Activated T-helper 1 cell treated with Interleukin-2 at 50 U/mL for 16 hours (primary cell): ENCODE data around the gene GPALPP1.
"Not testable (repeated sequence)": the region's sequence is repeated elsewhere in the genome, so short reads cannot be mapped to it uniquely, and the experiment has no call there.

Source experiments
- DNase-seq: peaks from one replicate; pipeline ENCODE4 v3.0.0-alpha.2; 2020; ENCODE audit warnings: low read depth

Gene GPALPP1, protein sequence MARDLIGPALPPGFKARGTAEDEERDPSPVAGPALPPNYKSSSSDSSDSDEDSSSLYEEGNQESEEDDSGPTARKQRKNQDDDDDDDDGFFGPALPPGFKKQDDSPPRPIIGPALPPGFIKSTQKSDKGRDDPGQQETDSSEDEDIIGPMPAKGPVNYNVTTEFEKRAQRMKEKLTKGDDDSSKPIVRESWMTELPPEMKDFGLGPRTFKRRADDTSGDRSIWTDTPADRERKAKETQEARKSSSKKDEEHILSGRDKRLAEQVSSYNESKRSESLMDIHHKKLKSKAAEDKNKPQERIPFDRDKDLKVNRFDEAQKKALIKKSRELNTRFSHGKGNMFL

DNA sequence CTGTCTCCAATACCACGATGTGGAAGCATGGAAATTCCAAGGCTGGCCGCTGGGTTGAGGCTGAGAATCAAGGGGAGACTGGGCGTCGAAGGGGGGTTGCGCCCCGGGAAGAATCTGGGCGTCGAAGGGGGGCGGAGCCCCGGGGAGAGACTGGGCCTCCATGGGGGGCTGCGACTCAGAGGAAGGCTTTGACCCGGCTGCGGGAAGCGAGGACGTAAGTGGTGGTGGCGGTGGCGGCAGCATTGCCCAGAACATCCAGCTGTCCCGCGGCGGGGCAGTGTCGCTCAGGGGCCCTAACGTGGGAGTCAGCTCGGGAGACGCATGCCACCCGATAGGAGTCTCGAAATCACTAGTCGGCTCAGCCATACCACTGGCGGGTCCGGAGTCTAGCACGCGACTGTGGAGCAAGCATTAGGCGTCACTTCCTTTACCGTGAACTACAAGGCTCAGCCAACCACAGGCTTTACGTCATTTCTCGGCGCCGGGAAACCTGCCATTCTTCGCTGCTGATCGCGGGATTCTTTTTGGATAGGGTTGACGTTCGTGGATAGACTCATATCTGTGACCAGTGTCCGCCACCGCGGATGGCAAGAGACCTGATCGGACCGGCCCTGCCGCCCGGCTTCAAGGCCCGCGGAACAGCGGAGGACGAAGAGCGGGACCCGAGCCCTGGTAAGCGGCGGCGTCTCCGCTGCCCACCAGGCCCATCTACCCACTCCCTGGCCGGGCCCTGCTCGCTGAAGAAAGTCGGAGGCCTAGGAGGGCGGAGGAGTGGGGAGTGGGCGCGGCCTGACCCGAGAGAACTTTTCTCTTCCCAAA lies at the start of gene GPALPP1, which contains the start of gene NUFIP1:
TSS of gene GPALPP1 (plus strand) at position 468 of the 819 bp plus-strand sequence. CDS start at position 585, 117 bp downstream.
TSS of gene NUFIP1 (minus strand) at position 401 of the 819 bp plus-strand sequence. CDS start at position 366, 35 bp downstream.
- DNase-seq: peak; percentile 79

DNA sequence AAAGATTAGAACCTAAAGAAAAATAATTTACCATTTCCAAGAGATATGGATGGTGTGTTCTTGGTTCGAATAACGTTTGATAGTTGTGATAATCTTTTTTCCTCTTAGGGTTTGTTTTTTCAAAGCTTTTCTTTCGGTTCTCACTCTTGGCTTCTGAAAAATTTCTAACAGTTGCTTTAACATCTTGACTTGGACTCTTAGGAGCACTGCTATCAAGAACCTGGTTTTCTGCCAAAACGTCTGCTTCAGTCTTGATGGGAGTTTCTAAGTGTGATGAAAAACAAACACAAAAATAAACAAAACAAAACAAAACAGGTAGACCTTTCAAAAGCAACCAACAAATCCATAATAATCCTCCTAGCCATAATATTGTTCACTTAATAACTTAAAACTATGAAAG lies 45.9 kb upstream of the GPALPP1 start:
- DNase-seq: not testable (repeated sequence)

DNA sequence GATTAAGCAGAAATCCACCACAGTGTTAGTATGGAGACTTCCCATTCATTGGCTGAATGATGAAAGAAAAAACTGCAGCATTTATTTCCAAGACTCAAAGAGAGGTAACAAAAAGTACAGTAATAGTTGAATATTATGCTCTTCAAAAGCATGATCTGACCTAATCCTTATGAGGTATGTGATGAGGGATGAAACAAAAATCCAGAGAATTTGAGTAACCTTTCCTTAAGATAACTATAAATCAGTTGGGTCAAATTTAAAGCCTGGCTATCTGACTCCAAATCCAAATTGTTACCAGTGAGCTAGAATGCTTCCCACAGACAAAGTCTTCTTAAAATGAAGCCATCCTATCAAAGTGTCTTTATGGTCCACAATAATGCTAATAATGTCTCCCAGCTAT lies 38.2 kb upstream of the GPALPP1 start:
- no peak for DNase-seq

DNA sequence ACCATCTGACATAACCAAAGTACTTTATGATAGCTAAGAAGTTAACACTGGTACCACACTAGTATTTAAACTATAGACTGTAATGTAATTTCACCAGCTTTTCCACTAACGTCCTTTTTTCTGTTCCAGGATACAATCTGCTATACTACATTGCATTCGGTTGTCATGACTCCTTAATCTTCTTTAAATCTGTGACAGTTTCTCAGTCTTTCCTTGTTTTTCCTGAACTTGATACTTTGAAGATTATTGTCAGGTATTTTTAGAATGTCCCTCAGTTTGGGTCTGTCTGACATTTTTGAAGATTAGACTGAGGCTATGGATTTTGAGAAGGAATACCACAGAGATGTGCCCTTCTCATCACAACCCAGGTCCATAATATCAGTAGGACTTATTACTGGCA lies 36.7 kb upstream of the GPALPP1 start:
- no peak for DNase-seq

DNA sequence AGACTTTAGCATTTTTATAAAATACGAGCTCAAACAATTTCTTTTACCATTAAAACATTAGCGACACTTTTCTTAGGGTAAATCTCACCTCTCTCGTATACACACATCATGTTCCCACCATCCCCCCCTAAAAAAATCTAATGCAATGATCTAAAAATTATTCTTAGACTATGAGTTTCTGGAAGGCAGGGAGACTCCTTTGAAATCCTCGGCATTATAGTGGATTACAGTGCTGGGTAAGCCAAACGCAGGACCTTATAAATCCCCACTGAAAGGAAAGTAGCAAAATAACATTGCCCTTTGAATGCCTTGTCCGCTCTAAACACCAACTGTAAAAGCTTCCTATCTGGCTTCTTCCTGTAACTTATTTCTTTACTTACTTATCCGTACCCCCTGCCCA lies 35.1 kb upstream of the GPALPP1 start:
- DNase-seq: no peak

DNA sequence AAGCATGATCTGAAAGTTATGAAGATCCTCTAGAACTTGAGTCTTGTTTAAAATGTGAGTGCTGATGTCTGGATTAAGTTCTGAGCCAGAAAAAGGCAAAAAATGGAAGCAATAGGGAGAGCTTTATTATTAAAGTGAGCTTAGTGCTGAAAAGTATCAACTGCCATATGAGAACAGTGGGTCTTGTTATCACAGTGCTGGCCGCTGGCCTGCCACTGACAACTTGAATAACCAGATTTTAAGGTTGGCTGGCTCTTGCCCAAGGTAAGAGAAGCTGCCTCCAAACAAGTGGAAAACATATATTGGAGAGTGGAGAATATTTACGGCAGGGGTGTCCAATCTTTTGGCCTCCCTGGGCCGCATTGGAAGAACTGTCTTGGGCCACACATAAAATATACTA lies 33.9 kb upstream of the GPALPP1 start:
- no peak for DNase-seq

DNA sequence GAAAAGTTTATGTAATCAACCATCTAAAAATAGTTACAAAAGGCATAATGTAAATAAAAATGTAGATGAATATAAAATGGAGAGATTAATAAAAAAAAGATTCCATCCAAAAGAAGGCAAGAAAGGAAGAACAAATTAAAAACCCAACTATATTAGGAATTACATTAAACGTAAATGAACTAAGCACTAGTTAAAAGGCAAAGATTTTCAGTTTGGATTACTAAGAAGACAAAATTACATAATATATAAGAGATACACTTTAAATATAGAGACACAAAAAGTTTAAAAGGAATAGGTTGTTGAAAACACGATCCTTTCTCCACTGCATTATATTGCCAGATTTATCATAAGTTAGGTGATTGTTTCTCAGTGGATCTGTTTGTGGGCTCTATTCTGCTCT lies 27.3 kb upstream of the GPALPP1 start:
- no peak for DNase-seq

DNA sequence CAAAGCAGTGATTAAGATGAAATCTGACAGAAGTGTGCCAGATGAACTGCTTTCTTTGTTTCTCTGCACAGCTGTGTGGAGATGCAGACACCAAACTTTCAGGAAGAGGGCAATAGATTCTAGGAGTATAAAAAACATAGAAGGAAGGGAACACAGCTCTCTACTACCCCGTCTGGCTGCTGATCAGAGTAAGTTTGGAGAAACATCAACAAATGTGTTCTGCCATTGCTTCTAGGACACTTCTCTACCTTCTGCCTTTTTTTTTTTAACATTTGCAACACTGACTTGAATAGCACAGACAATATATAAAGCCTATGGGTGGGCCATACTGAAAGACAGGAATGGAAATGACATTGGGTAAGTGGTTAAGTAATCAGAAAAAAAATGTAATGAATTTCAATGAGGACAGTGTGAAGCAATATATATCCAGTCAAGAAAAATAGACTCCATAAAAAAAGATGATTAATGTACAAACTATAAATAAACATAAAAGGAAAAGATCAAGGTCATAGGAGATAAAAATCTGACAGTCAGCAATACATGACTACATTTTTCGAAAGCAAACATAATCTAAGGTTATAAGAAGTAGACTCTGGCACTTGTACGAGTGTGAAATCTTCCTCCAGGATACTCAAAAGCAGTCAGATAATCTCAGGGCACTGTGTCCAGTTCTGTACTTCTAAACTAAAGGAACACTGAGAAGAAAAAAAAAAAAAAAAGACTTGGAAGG lies 21.5 kb upstream of the GPALPP1 start:
- no peak for DNase-seq

DNA sequence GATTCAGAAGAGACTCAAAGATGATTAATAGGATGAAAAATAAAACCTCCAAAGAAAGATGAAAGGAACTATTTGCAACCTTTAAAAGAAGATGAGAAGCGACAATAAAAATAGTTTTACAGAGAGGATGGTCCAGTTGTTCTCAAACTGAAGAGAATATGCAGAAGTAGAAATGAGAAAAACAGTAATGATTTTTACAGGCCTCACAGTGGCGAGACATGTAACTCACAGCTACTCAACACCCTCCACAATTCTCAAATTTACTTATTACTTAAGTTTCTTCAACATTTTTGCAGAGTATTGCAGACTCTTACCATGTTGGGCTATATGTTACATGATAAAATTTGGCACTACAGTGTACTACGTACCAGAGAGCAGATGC lies 20.9 kb upstream of the GPALPP1 start:
- DNase-seq: no peak

DNA sequence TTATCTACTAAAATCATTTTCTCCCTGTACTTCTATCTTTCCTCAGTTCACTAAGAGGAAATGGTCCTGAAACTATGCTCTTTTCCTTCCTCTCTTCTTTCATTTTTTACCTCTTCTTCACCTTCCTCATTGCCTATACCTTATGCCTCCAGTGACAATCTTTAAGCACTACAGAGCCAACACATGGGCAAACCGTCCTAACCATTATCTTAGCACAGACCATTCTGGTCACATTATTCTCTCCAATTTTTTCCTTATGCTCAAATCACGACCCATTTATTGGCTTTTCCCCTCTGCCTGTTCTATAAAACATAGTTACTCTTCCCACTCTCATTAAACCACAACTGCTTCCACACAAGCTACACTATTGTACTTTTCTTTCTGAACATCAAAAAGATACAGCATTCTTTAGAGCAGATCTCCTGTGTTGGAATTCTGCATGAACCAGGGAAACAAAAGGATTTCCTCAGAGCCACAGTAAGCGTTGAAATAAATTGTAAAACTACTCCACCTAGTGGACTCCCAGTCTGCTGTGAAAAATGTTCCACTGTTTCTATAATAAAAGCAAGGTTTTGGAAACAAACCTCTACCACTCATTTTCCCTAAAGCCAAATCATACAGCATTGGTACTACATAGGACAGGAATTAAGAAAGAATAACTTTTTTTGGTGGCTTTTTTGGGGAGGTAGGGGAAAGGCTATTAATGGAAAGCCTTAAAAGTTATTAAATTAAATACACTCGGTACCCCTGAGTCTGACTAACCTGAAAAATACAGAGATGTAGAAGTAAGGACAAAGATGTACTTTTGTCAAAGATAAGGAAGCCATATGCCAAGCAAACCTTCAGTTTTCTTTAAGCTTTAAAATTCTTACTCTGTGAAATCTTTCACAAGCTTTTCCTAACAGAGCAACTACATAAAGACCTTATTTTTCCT lies 19.5 kb upstream of the GPALPP1 start:
- DNase-seq: no peak

DNA sequence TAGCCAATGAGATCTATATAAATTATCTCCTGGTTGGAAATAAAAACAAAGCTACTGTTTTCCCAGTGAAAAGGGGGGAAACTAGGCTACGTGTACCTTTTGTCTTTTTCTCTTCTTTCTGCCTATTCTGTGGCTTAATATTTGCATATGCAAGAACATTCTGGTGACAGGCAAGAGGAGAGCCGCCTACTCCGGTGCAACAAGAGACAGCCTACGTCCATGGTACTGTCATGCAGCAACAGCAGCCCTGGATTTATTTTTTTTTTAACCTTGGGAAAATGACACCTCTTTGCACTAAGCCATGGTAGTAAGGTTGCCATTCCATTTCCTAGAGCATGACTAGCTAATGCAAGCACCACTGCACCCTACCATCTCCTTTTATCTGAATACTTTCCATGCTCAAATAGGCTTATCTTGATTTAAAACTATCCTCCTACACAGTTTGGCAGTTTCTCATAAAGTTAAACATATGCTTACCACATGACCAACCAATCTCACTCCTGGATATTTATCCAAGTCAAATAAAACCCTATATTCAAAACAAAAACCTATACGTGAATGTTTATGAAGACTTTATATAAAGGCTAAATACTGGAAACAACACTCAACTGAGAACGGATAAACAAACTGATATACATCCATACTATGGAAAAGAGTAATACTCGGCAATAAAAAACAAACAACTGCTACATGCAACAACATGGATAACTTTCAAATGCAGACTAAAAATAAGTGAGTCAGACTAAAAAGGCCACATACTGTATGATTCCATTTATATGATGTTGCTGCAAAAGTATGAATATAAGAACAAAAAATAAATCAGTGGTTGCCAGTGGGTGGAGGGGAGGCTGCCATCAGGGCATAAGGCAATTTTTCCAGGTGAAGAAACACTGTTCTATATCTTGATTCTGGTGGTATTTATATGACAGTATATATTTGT lies 17.4 kb upstream of the GPALPP1 start:
- DNase-seq: no peak

DNA sequence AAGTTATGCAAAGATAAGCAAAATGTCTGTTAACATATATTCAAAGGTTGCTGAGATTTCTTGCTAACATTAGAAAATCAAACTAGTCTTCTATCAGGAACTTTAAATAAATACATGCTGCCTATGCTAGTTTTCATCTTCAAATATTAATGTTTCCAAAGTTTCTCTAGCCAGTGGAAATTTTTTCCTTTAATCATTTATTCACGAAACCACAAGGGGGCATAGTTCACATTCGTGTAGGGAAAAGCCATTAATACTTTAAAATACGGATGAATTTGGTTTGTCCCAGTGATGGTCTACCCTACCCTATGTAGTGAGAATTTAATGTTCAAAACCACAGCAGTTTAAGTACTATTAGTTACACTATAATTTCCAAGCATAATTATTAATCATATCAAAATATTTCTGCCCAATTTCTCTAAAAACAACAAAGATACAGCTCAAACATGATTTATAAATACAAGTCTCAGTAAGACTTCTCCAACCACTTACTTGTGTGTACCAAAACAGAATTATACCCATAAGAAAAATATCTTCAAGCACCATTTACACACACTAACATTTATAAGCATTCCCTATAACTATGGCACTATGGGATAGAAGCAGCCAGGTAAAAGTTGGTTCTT lies 16.3 kb upstream of the GPALPP1 start:
- DNase-seq: no peak

DNA sequence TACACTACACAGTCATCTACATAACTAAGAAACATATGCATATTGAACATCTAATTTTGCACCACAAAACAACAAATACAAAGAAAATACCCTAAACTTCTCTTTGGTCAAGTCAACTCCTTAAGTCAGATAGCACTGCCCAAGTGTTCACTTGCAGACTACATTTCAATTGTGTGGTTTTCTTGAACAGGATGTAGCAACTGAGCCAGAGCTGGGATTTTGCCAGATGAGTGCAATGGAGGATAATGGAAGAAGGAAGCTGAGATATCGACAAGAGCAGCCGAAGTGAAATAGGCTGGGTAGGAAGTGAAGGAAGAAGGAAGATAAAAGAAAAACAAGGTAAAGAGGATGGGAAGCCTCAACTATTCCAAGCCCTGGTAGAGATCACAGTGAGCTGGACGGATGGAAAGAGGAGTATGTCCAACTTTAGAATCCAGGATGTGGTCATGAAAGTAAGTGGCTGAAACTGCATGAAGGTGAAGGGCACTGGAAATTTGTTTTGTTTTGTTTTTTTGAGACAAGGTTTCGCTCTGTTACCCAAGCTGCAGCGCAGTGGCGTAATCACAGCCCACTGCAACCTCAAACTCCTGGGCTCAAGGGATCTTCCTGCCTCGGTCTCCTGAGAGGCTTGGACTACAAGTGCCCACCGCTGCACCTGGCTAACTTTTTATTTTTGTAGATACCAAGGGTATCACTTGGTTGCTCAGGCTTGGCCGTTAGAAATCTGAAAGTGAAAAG lies 15.1 kb upstream of the GPALPP1 start:
- no peak for DNase-seq

DNA sequence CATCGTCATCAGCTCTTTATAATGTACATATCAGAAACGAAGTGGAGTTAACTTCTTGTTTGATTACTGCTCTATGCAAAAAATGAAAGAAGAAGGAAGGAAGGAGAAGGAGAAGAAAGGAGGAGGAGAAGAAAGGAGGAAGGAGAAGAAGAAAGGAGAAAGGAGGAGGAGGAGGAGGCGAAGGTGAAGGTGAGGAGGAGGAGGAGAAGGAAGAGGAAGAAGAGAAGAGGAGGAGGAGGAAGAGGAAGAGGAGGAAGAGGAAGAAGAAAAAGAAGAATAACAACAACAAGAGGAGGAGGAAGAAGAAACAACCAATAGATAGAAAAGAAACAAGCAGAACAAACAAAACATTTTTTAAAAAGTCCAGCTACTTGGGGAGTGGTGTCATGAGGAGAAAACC lies 13.1 kb upstream of the GPALPP1 start:
- no peak for DNase-seq

DNA sequence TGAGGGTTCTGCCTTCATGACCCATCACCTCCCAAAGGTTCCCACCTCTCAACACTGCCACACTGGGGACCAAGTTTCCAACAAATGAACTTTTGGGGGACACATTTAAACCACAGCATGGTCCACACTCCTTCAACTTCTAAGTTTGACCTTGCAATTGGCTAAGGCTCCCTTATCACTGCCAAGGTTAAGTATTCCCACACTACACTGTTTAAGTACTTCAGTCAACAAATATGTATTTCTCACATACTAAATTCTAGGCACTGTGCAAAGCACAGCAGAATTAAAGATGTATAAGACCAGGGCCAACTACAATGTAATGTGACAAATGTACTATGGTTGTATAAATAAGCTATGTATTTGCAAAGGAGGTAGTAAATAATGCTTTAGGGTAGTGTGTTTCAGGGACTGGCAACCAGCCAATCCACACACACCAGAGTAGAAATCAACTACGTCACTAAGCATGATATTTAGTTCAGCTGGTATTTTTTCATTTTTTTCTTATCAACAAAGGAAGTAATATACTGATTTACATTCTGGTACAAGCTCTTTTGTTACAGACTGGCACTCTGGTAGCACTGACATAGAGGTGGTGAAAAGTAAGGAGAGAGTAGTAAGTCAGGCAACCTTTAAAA lies 12.3 kb upstream of the GPALPP1 start:
- DNase-seq: no peak

DNA sequence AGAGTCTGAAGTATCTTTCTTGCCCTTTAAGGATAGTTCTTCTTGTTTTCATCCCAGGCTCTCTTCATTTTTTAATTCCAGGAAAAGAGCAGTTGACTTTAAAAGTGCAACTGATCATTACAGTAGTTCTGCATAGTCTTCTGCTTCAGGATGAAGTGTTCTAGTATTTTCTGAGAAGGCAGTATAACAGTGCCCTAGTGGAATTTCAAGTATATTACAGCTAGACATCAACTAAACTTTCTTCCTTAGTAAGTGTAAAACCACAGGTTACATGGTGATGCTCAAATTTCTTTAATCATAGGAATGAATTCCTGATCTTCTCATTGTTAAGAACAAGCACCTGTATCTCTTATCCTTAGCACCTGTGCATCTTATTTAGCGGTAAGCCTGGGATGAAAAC lies 11.0 kb upstream of the GPALPP1 start:
- DNase-seq: no peak

DNA sequence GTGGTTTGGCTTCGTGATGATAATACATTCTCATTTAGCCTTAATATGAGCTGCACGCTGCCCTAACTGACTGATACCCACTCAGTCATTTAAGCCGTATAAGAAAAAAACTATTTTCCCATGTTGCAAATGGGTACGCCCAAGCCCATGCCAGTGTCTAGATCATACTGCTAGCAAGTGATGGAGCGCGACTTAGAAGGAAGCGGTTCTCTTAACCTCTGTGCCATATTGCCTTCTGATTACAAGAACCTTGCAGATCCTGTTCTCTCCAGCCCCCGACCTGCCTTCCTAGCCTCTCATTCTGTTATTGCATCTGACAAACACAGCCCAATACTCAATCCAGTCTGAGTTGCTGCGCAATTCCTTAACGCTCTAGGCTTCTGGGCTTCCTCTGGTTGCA lies 603 bp downstream of the GPALPP1 start:
- no peak for DNase-seq

DNA sequence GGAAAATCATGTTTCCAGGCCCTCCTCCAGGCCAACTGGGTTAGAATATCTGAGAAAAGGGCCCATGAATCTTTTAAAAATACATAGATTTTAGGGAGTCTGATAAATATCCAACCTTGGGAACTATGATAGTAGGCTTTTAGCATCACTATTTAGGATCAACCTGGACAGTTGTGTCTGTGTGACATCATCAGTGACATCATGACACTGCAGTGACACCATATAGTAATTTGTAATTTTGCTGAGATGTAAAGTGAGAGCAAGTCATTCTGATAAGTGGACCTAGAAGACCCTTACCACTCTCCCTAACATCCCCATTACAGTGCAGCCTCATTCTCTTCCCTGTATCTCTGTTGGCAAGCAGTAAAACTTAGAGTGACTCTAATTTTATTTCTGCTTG lies 14.1 kb downstream of the GPALPP1 start:
- no peak for DNase-seq

DNA sequence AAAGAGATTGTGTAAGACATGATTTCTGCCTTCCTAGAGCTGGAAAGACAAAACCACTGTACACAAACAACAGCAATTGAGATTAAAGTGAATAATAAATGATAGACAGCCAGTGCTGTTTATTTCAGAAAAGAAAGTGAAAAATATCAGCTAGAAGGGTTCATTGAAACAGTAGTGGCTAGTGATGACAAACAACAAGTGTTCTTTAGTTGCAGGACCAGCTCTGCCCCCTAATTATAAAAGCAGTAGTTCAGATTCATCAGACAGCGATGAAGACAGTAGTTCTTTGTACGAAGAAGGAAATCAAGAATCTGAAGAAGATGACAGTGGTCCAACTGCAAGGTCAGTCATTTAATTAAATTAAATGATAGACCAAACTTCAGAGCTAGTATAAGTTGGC lies 14.8 kb downstream of the GPALPP1 start:
- no peak for DNase-seq
